Activated naive CD4-positive, alpha-beta T cell treated with Interleukin-2 at 50 U/mL for 16 hours (primary cell): ENCODE measurements around the gene IL19.
"Not testable (repeated sequence)": the region's sequence is repeated elsewhere in the genome, so short reads cannot be mapped to it uniquely, and the experiment has no call there.

Experiments
- DNase-seq: peaks from one replicate; pipeline ENCODE4 v3.0.0-alpha.2; 2020

Gene IL19

DNA sequence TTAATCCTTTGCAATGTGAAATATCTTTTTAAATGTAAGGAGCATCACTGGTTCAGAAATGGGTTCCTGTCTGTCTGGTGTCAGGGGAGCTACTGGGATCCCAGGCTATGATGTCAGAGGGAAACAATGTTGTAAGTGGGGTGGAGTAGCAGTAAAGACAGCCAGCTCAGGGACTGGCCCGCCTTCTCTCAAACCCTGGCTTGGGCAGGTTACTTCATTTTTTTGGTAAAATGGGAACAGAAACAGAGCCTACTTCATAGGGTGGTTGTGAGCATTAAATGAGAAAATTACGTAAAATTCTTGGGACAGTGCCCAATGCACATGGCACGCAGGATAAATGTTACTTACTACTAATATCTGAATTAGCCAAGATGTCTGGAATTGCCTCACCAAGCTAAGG, 64.1 kb downstream of the IL19 start:
- no peak for DNase-seq

- DNase-seq: no peak
Measured at GRCh38 chr1:206835186-206835585, 64.6 kb downstream of the IL19 start.

GRCh38 chr1:206836111-206836510, 65.5 kb downstream of the IL19 start:
- DNase-seq: no peak

GRCh38 chr1:206839006-206839560, 68.5 kb downstream of the IL19 start:
- no peak for DNase-seq

- DNase-seq: no peak
Measured at GRCh38 chr1:206839857-206840256, 69.3 kb downstream of the IL19 start.

GRCh38 chr1:206841609-206842323, 71.2 kb downstream of the IL19 start:
- DNase-seq: no peak

DNA sequence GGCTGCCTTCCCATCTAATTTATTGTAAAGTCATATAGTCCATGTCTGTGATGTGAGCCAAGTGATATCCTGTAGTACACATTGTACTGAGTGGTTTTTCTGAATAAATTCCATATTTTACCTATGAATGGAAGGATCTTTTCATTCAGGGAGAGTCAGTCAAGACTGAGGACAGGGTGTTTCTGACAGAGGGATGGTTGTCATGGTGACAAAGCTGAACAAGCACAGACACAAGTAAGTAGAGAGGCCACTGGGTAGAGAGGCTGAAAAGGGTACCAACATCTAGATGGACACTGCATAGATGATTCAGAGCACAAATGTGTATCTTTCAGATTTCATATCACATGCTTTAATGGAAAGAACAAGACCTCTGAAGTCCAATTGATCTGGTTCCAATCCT, 72.3 kb downstream of the IL19 start:
- no peak for DNase-seq

DNA sequence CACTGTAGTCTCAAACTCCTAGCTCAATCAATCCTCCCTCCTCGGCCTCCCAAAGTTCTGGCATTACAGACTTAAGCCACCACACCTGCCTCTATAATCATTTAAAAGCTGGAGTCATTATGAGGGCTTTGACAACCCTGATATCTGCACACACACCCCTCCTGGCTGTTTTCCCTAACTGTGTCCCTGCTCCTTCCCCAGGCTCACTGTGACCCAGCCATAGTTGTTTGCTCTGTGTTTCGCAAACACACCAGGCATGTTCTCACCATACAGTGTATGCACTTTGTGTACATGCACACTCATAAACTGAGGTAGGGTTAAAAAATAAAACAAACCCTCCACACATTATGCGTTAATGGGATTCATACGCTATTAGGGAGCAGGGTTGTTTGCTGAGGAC, 73.1 kb downstream of the IL19 start:
- no peak for DNase-seq

DNA sequence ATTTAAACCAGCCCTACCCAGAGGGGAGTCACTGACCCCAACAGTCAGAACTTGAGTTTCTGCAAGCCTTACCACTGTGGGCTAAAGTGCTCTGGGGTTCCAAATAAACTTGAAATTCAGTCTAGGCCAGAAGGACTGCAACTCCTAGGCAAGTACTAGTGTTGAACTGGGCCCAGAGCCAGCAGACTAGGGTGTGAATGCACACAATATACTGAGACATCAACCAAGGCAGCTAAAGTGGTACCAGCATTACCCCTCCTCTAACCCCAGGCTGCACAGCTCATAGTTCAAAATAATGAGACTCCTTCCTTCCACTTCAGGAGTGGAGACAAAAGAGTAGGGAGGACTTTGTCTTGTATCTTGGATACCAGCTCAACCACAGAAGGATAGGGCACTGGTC, 75.9 kb downstream of the IL19 start:
- no peak for DNase-seq

DNA sequence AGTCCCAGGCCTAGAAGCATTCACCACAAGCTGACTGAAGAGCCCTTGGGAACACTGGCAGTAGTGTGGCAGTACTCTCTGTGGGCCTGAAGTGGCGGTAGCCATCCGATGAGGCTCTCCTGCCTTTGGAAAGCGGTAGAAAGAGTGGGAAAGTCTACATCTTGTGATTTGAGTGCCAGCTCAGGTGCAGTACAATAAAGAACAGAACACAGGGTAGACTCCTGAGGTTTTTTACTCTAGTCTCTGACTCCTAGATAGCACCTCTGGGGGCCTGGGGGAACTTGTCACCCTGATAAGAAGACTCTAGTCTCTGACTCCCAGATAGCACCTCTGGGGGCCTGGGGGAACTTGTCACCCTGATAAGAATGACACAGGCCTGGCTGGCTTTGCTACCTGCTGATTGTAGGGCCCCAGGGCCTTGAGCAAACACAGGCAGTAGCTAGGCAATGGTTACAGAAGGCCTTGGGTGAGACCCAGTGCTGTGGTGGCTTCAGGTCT, 76.8 kb downstream of the IL19 start:
- no peak for DNase-seq

GRCh38 chr1:206847946-206848345, 77.4 kb downstream of the IL19 start:
- no peak for DNase-seq

DNA sequence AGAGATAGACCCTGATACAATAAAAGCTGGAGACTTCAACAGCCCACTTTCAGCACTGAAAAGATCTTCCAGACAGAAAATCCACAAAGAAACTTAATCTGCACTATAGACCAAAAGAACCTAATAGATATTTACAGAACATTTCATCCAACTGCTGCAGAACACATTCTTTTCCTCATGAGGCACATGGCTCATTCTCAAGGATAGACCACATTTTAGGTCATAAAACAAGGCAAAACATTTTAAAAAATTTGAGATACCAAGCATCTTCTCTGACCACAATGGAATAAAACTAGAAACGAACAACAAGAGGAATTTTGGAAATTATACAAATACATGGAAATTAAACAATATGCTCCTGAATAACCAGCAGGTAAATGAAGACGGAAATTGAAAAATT, 79.8 kb downstream of the IL19 start:
- no peak for DNase-seq

DNA sequence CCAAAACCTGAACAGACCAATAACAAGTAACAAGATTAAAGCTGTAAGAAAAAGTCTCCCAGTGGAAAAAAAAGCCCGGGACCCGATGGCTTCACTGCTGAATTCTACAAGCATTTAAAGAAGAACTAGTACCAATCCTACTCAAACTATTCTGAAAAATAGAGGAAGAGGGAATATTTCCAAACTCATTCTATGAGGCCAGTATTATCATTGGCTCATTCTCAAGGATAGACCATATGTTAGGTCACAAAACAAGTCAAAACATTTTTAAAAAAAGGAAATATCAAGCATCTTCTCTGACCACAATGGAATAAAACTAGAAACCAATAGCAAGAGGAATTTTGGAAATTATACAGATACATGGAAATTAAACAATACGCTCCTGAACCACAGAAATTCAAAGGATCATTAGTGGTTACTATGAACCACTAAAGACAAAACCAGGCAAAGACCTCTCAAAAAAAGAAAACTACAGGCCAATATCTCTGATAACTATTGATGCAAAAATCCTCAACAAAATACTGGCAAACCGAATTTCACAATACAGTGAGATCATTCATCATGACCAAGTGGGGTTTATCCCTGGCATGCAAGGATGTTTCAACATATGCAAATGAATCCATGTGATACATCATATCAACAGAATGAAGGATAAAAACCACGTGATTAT, 80.9 kb downstream of the IL19 start:
- DNase-seq: no peak

GRCh38 chr1:206852662-206853061, 82.1 kb downstream of the IL19 start:
- not testable (repeated sequence) for DNase-seq

DNA sequence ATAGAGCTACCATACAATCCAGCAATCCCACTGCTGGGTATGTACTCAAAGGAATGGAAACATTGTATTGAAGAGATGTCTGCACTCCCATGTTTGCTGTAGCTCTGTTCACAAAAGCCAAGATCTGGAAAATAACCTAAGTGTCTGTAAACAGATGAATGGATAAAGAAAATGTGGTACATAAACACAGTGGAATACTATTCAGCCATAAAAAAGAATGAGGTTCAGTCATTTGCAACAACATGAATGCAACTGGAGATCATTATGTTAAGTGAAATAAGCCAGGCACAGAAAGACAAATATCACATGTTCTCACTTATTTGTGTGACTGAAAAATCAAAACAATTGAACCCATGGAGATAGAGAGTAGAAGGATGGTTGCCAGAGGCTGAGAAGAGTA, 83.1 kb downstream of the IL19 start:
- DNase-seq: not testable (repeated sequence)

GRCh38 chr1:206854401-206855129, 84.0 kb downstream of the IL19 start:
- DNase-seq: no peak

GRCh38 chr1:206855859-206856258, 85.3 kb downstream of the IL19 start:
- DNase-seq: no peak

- no peak for DNase-seq
Measured at GRCh38 chr1:206856674-206857464, 86.3 kb downstream of the IL19 start.

DNA sequence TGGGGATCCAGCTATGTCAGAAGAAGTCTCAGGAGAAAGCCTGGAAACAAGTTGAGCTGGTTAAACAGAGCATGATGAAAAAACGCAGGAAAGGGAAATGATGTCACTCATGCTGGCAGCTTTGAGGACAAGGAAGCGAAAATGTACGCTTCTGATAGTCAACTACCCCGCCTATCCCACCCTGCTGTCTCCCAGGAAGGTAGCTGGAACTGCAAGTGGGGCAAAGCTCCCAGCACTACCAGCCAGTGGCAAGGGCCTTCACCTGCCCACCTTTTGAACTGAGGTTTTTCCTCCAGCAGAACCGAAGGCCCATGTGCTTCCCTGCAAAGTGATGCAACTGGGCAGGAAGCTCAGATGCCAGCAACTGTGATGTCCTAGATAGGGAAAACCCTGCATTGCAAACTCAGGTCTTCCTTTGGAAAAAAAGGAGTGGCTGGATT, 88.5 kb downstream of the IL19 start:
- DNase-seq: no peak

DNA sequence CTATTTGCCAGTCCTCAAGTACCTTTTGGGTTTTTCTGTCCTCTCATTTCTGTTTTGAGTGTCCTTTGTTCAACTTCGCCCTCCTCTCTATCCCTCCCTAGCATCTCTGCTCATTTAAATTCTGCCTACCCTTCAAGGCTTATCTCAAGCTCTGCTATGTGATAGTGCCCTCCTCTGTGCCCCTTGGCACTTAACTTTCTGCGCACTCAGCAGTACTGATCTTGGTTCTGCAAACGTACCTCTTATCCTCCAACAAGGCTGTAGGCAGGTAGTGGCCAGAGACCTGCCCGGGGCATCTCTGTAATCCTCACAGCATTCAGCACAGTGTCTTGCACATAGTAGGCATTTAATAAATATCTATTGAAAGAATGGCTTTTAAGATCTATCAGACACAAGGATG, 89.6 kb downstream of the IL19 start:
- DNase-seq: no peak

GRCh38 chr1:206863266-206863665, 92.7 kb downstream of the IL19 start:
- no peak for DNase-seq

- DNase-seq: peak; percentile 84
Measured at GRCh38 chr1:206864939-206865671, 94.5 kb downstream of the IL19 start, which contains the start of gene IL20. TSS of gene IL20 (plus strand) at chr1:206865623. CDS start at chr1:206865853, 230 bp downstream.
